Loucy (cell line): ENCODE results near the gene RCL1.

ENCODE experiments used
- EZH2phosphoT487 ChIP-seq: fragments of 200-600 bp; IDR thresholded peaks from 2 replicates; pipeline ENCODE4 v1.6.1; 2018; ENCODE audit warnings: antibody characterized with exemption, mild to moderate bottlenecking, moderate library complexity, borderline replicate concordance
- TF ChIP-seq, protein P1 (sequence below): fragments of 200-600 bp; sonication (generic); conservative IDR thresholded peaks from 2 replicates; pipeline ENCODE4 v1.5.1; 2014; ENCODE audit warnings: mild to moderate bottlenecking, antibody characterized with exemption, low read length

DNA sequence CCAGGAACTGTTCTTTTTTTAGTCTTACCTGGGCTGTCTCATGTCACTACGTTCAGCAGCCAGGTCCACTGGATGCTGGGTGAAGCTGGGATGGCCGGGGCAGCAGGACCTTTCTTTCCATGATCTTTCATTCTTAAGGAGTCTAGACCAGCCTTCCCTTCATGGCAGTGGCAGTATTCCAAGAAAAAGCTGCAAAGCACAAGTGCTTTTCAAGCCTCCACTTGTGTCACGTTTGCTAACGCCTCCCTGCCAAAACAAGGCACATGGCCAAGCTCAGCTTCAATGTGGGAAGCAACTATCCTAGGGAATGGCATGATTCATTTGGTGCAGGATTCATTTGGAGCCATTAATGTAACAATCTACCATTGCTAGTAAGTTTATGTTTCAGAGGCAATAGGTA is 94.8 kb downstream of the RCL1 start:
- TF ChIP-seq, protein P1, sequence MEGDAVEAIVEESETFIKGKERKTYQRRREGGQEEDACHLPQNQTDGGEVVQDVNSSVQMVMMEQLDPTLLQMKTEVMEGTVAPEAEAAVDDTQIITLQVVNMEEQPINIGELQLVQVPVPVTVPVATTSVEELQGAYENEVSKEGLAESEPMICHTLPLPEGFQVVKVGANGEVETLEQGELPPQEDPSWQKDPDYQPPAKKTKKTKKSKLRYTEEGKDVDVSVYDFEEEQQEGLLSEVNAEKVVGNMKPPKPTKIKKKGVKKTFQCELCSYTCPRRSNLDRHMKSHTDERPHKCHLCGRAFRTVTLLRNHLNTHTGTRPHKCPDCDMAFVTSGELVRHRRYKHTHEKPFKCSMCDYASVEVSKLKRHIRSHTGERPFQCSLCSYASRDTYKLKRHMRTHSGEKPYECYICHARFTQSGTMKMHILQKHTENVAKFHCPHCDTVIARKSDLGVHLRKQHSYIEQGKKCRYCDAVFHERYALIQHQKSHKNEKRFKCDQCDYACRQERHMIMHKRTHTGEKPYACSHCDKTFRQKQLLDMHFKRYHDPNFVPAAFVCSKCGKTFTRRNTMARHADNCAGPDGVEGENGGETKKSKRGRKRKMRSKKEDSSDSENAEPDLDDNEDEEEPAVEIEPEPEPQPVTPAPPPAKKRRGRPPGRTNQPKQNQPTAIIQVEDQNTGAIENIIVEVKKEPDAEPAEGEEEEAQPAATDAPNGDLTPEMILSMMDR, result no peak
- no peak for TF ChIP-seq EZH2phosphoT487
